ENCODE data around the gene GNMT.

The GNMT gene

GRCh38 chr6:42961020-42961470 lies 491 bp downstream of the GNMT start:
- no peaks in the 10 kb centered on the region for H3K4me1 ChIP-seq (ENCODE audit: insufficient read depth, low read length, poor library complexity, severe bottlenecking)
- H3K4me3 ChIP-seq (ENCODE audit: low read length, poor library complexity, severe bottlenecking): no peak overlapping the region
- H3K4me2 ChIP-seq (ENCODE audit: low read depth, low read length, poor library complexity, severe bottlenecking): no peak overlapping the region
- no peaks in the 10 kb centered on the region for H3K9me2 ChIP-seq (replicated peaks; ENCODE audit: low read depth, low read length)
- H4K20me1 ChIP-seq (ENCODE audit: insufficient read depth, low read length, poor library complexity, severe bottlenecking): no peaks in the 10 kb centered on the region
- H3K36me3 ChIP-seq (ENCODE audit: insufficient read depth, low read length): no peaks in the 10 kb centered on the region
- H3K79me2 ChIP-seq (ENCODE audit: insufficient read depth, low read length): no peaks in the 10 kb centered on the region
- H3F3A ChIP-seq (ENCODE audit: low read depth): no peaks in the 10 kb centered on the region
- no peaks in the 10 kb centered on the region for H3K27me3 ChIP-seq (ENCODE audit: insufficient read depth, low read length, poor library complexity, severe bottlenecking)
- H3K9ac ChIP-seq (ENCODE audit: low read depth, low read length, poor library complexity, severe bottlenecking): no peak overlapping the region
- H2AFZ ChIP-seq (ENCODE audit: low read length): no peak overlapping the region
- TF ChIP-seq CTCF (conservative IDR thresholded peaks at IDR 0.05; ENCODE audit: low read length) (no peak), EZH2phosphoT487 (IDR thresholded peaks at IDR 0.05; ENCODE audit: borderline replicate concordance) (no peak)
- H3K9me3 ChIP-seq (ENCODE audit: insufficient read depth, low read depth, low read length): no peaks in the 10 kb centered on the region

GRCh38 chr6:42962096-42962495 lies 1.5 kb downstream of the GNMT start:
- Histone ChIP-seq H3K9me3 (ENCODE audit: insufficient read depth, low read depth, low read length) (no peaks in the 10 kb centered on the region), H3K9ac (ENCODE audit: low read depth, low read length, poor library complexity, severe bottlenecking) (no peak overlapping the region), H3K79me2 (ENCODE audit: insufficient read depth, low read length) (no peaks in the 10 kb centered on the region), H3K4me1 (ENCODE audit: insufficient read depth, low read length, poor library complexity, severe bottlenecking) (no peaks in the 10 kb centered on the region), H3F3A (ENCODE audit: low read depth) (no peaks in the 10 kb centered on the region), H2AFZ (ENCODE audit: low read length) (no peak overlapping the region), H3K36me3 (ENCODE audit: insufficient read depth, low read length) (no peaks in the 10 kb centered on the region), H4K20me1 (ENCODE audit: insufficient read depth, low read length, poor library complexity, severe bottlenecking) (no peaks in the 10 kb centered on the region), H3K27me3 (ENCODE audit: insufficient read depth, low read length, poor library complexity, severe bottlenecking) (no peaks in the 10 kb centered on the region), H3K4me2 (ENCODE audit: low read depth, low read length, poor library complexity, severe bottlenecking) (no peak overlapping the region), H3K4me3 (ENCODE audit: low read length, poor library complexity, severe bottlenecking) (no peak overlapping the region), H3K9me2 (replicated peaks; ENCODE audit: low read depth, low read length) (no peaks in the 10 kb centered on the region)
- TF ChIP-seq EZH2phosphoT487 (IDR thresholded peaks at IDR 0.05; ENCODE audit: borderline replicate concordance): no peak
- TF ChIP-seq CTCF (conservative IDR thresholded peaks at IDR 0.05; ENCODE audit: low read length): no peak

GRCh38 chr6:42962502-42963178 lies 2.1 kb downstream of the GNMT start:
- Histone ChIP-seq H3K4me1 (ENCODE audit: insufficient read depth, low read length, poor library complexity, severe bottlenecking) (no peaks in the 10 kb centered on the region), H3K27me3 (ENCODE audit: insufficient read depth, low read length, poor library complexity, severe bottlenecking) (no peaks in the 10 kb centered on the region), H3K9ac (ENCODE audit: low read depth, low read length, poor library complexity, severe bottlenecking) (no peak overlapping the region), H3K9me2 (replicated peaks; ENCODE audit: low read depth, low read length) (no peaks in the 10 kb centered on the region), H3K4me2 (ENCODE audit: low read depth, low read length, poor library complexity, severe bottlenecking) (no peak overlapping the region), H3K4me3 (ENCODE audit: low read length, poor library complexity, severe bottlenecking) (no peak overlapping the region), H2AFZ (ENCODE audit: low read length) (no peak overlapping the region), H3K36me3 (ENCODE audit: insufficient read depth, low read length) (no peaks in the 10 kb centered on the region), H3K9me3 (ENCODE audit: insufficient read depth, low read depth, low read length) (no peaks in the 10 kb centered on the region), H4K20me1 (ENCODE audit: insufficient read depth, low read length, poor library complexity, severe bottlenecking) (no peaks in the 10 kb centered on the region), H3K79me2 (ENCODE audit: insufficient read depth, low read length) (no peaks in the 10 kb centered on the region), H3F3A (ENCODE audit: low read depth) (no peaks in the 10 kb centered on the region)
- TF ChIP-seq CTCF (conservative IDR thresholded peaks at IDR 0.05; ENCODE audit: low read length) (no peak), EZH2phosphoT487 (IDR thresholded peaks at IDR 0.05; ENCODE audit: borderline replicate concordance) (no peak)
